ENCODE measurements around the gene TTC34. TPM values are rescaled to one million over a fixed set of nuclear protein-coding genes. Genes with fewer than 3 reads are reported as not detected.

TTC34 gene
- total RNA-seq, 1 experiment from 2014 or later, result 0.61 TPM

DNA sequence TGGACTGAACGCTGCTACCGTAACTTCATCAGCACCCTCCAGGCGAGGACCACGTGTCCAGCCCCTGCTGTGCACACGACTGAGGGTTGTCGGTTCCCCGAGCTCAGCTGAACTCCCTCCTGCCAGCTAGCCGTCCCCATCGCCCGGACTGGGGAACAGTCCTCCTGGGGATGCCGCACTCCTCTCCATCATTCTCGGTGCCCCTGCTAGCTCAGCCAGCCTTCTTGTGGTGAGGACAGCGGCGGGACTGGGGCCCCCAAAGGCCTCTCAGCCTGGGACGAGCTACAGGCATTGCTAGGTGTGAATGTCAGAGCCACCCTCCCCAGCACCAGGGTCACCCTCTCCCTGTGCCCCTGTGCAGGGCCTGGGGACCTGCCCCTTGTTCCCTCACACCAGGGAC, 8.8 kb upstream of the TTC34 start:
- DNase-seq (ENCODE audit: low spot score), result no peak
- Mint-ChIP-seq H3K4me1 (no peaks in the 10 kb centered on the region), H3K27ac (no peak overlapping the region), H3K4me3 (no peak overlapping the region), H3K9me3 (peaks cover 16% of the 10 kb centered on the region), H3K27me3 (ENCODE audit: low read depth) (peaks cover 3% of the 10 kb centered on the region), H3K36me3 (peaks cover 25% of the 10 kb centered on the region)
- POLR2A ChIA-PET, result no interaction called here
- TF ChIP-seq, protein P1, sequence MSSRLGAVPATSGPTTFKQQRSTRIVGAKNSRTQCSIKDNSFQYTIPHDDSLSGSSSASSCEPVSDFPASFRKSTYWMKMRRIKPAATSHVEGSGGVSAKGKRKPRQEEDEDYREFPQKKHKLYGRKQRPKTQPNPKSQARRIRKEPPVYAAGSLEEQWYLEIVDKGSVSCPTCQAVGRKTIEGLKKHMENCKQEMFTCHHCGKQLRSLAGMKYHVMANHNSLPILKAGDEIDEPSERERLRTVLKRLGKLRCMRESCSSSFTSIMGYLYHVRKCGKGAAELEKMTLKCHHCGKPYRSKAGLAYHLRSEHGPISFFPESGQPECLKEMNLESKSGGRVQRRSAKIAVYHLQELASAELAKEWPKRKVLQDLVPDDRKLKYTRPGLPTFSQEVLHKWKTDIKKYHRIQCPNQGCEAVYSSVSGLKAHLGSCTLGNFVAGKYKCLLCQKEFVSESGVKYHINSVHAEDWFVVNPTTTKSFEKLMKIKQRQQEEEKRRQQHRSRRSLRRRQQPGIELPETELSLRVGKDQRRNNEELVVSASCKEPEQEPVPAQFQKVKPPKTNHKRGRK (CRISPR knock-in tag; IDR thresholded peaks at IDR 0.05; ENCODE audit: borderline replicate concordance), result no peak
- TF ChIP-seq, protein P2, sequence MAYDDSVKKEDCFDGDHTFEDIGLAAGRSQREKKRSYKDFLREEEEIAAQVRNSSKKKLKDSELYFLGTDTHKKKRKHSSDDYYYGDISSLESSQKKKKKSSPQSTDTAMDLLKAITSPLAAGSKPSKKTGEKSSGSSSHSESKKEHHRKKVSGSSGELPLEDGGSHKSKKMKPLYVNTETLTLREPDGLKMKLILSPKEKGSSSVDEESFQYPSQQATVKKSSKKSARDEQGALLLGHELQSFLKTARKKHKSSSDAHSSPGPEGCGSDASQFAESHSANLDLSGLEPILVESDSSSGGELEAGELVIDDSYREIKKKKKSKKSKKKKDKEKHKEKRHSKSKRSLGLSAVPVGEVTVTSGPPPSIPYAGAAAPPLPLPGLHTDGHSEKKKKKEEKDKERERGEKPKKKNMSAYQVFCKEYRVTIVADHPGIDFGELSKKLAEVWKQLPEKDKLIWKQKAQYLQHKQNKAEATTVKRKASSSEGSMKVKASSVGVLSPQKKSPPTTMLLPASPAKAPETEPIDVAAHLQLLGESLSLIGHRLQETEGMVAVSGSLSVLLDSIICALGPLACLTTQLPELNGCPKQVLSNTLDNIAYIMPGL (CRISPR knock-in tag; IDR thresholded peaks at IDR 0.05), result no peak
- TF ChIP-seq ESRRA (CRISPR knock-in tag; IDR thresholded peaks at IDR 0.05; ENCODE audit: borderline replicate concordance) (no peak), TP53 (CRISPR knock-in tag; IDR thresholded peaks at IDR 0.05) (no peak), CREM (CRISPR knock-in tag; IDR thresholded peaks at IDR 0.05) (no peak), ZNF396 (CRISPR knock-in tag; IDR thresholded peaks at IDR 0.05; ENCODE audit: borderline replicate concordance) (no peak), JUN (CRISPR knock-in tag; IDR thresholded peaks at IDR 0.05) (no peak), RELA (CRISPR knock-in tag; IDR thresholded peaks at IDR 0.05; ENCODE audit: borderline replicate concordance) (no peak)
- CTCF ChIA-PET, result no interaction called here
- ATAC-seq, result no peak

DNA sequence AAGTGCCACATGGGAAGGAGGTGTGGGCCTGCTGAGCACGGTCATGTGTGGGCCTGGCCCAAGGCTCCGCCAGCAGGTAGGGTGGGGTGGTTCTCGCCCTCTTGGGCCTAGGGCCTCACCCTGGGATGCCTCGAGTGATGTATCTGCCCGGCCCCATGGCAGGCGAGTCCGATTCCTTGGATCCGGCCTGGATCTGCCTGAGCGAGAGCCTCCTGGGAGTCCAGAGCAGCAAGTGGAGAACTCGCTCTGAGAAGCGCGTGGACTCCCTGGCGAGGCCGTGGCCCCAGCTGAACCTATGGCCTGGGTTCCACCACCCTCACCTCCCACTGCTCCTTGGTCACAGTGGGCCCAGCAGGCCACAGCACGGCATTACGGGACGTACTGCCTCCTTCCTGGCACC, 8.2 kb upstream of the TTC34 start:
- no peak for DNase-seq (ENCODE audit: low spot score)
- peaks cover 16% of the 10 kb centered on the region for H3K9me3 Mint-ChIP-seq
- H3K27ac Mint-ChIP-seq, result no peak overlapping the region
- no peak for TF ChIP-seq NR2C2 (CRISPR knock-in tag; IDR thresholded peaks at IDR 0.05)
- TF ChIP-seq ESRRA (CRISPR knock-in tag; IDR thresholded peaks at IDR 0.05; ENCODE audit: borderline replicate concordance), result no peak
- TF ChIP-seq, protein P3, sequence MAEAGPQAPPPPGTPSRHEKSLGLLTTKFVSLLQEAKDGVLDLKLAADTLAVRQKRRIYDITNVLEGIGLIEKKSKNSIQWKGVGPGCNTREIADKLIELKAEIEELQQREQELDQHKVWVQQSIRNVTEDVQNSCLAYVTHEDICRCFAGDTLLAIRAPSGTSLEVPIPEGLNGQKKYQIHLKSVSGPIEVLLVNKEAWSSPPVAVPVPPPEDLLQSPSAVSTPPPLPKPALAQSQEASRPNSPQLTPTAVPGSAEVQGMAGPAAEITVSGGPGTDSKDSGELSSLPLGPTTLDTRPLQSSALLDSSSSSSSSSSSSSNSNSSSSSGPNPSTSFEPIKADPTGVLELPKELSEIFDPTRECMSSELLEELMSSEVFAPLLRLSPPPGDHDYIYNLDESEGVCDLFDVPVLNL (CRISPR knock-in tag; IDR thresholded peaks at IDR 0.05; ENCODE audit: borderline replicate concordance, low read depth), result no peak
- TF ChIP-seq, protein P4, sequence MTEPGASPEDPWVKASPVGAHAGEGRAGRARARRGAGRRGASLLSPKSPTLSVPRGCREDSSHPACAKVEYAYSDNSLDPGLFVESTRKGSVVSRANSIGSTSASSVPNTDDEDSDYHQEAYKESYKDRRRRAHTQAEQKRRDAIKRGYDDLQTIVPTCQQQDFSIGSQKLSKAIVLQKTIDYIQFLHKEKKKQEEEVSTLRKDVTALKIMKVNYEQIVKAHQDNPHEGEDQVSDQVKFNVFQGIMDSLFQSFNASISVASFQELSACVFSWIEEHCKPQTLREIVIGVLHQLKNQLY (CRISPR knock-in tag; IDR thresholded peaks at IDR 0.05), result no peak
- no peak for TF ChIP-seq ZNF232 (CRISPR knock-in tag; IDR thresholded peaks at IDR 0.05)
- no peak for TF ChIP-seq CREB1 (CRISPR knock-in tag; IDR thresholded peaks at IDR 0.05)
- TF ChIP-seq, protein P5, sequence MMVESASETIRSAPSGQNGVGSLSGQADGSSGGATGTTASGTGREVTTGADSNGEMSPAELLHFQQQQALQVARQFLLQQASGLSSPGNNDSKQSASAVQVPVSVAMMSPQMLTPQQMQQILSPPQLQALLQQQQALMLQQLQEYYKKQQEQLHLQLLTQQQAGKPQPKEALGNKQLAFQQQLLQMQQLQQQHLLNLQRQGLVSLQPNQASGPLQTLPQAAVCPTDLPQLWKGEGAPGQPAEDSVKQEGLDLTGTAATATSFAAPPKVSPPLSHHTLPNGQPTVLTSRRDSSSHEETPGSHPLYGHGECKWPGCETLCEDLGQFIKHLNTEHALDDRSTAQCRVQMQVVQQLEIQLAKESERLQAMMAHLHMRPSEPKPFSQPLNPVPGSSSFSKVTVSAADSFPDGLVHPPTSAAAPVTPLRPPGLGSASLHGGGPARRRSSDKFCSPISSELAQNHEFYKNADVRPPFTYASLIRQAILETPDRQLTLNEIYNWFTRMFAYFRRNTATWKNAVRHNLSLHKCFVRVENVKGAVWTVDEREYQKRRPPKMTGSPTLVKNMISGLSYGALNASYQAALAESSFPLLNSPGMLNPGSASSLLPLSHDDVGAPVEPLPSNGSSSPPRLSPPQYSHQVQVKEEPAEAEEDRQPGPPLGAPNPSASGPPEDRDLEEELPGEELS (CRISPR knock-in tag; IDR thresholded peaks at IDR 0.05), result no peak
- TF ChIP-seq, protein P6, sequence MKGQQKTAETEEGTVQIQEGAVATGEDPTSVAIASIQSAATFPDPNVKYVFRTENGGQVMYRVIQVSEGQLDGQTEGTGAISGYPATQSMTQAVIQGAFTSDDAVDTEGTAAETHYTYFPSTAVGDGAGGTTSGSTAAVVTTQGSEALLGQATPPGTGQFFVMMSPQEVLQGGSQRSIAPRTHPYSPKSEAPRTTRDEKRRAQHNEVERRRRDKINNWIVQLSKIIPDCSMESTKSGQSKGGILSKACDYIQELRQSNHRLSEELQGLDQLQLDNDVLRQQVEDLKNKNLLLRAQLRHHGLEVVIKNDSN (CRISPR knock-in tag; IDR thresholded peaks at IDR 0.05), result no peak
- no peak for TF ChIP-seq KAT7 (CRISPR knock-in tag; IDR thresholded peaks at IDR 0.05; ENCODE audit: borderline replicate concordance)
- TF ChIP-seq, protein P7, sequence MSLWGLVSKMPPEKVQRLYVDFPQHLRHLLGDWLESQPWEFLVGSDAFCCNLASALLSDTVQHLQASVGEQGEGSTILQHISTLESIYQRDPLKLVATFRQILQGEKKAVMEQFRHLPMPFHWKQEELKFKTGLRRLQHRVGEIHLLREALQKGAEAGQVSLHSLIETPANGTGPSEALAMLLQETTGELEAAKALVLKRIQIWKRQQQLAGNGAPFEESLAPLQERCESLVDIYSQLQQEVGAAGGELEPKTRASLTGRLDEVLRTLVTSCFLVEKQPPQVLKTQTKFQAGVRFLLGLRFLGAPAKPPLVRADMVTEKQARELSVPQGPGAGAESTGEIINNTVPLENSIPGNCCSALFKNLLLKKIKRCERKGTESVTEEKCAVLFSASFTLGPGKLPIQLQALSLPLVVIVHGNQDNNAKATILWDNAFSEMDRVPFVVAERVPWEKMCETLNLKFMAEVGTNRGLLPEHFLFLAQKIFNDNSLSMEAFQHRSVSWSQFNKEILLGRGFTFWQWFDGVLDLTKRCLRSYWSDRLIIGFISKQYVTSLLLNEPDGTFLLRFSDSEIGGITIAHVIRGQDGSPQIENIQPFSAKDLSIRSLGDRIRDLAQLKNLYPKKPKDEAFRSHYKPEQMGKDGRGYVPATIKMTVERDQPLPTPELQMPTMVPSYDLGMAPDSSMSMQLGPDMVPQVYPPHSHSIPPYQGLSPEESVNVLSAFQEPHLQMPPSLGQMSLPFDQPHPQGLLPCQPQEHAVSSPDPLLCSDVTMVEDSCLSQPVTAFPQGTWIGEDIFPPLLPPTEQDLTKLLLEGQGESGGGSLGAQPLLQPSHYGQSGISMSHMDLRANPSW (CRISPR knock-in tag; conservative IDR thresholded peaks at IDR 0.05; ENCODE audit: low read depth), result no peak
- no peak for TF ChIP-seq OVOL2 (CRISPR knock-in tag; IDR thresholded peaks at IDR 0.05; ENCODE audit: borderline replicate concordance)
- TF ChIP-seq, protein P8, sequence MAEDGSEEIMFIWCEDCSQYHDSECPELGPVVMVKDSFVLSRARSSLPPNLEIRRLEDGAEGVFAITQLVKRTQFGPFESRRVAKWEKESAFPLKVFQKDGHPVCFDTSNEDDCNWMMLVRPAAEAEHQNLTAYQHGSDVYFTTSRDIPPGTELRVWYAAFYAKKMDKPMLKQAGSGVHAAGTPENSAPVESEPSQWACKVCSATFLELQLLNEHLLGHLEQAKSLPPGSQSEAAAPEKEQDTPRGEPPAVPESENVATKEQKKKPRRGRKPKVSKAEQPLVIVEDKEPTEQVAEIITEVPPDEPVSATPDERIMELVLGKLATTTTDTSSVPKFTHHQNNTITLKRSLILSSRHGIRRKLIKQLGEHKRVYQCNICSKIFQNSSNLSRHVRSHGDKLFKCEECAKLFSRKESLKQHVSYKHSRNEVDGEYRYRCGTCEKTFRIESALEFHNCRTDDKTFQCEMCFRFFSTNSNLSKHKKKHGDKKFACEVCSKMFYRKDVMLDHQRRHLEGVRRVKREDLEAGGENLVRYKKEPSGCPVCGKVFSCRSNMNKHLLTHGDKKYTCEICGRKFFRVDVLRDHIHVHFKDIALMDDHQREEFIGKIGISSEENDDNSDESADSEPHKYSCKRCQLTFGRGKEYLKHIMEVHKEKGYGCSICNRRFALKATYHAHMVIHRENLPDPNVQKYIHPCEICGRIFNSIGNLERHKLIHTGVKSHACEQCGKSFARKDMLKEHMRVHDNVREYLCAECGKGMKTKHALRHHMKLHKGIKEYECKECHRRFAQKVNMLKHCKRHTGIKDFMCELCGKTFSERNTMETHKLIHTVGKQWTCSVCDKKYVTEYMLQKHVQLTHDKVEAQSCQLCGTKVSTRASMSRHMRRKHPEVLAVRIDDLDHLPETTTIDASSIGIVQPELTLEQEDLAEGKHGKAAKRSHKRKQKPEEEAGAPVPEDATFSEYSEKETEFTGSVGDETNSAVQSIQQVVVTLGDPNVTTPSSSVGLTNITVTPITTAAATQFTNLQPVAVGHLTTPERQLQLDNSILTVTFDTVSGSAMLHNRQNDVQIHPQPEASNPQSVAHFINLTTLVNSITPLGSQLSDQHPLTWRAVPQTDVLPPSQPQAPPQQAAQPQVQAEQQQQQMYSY (CRISPR knock-in tag; IDR thresholded peaks at IDR 0.05), result no peak
- TF ChIP-seq ZNF219 (CRISPR knock-in tag; IDR thresholded peaks at IDR 0.05; ENCODE audit: borderline replicate concordance), result no peak
- no peak for TF ChIP-seq IRF2 (CRISPR knock-in tag; IDR thresholded peaks at IDR 0.05; ENCODE audit: borderline replicate concordance, low read depth)

More for the DNA sequence above, 8.2 kb upstream of the TTC34 start:
- peaks cover 3% of the 10 kb centered on the region for H3K27me3 Mint-ChIP-seq (ENCODE audit: low read depth)
- no peak for ATAC-seq
- POLR2A ChIA-PET, result no interaction called here
- no peaks in the 10 kb centered on the region for H3K4me1 Mint-ChIP-seq
- H3K36me3 Mint-ChIP-seq, result peaks cover 25% of the 10 kb centered on the region
- no peak overlapping the region for H3K4me3 Mint-ChIP-seq
- CTCF ChIA-PET, result no interaction called here
